OCI-M1 (cell line): Measurements from ENCODE around the gene ROR1.
"Not testable (repeated sequence)": the region's sequence is repeated elsewhere in the genome, so short reads cannot be mapped to it uniquely, and the experiment has no call there.

Experiments used
- DNase-seq: peaks from one replicate; lab custom pipeline; 2025; lab: John Stamatoyannopoulos, UW

ROR1 gene

GRCh38 chr1:63794354-63794753 is 20.5 kb downstream of the ROR1 start:
- no peak for DNase-seq

GRCh38 chr1:63794939-63795378 is 21.1 kb downstream of the ROR1 start:
- no peak for DNase-seq

- DNase-seq = no peak
These were observed 21.6 kb downstream of the ROR1 start for GRCh38 chr1:63795455-63795854.

- DNase-seq = no peak
These were observed 23.4 kb downstream of the ROR1 start for GRCh38 chr1:63797056-63797726.

- DNase-seq = no peak
These were observed 24.5 kb downstream of the ROR1 start for GRCh38 chr1:63798284-63798683.

GRCh38 chr1:63799307-63799706 is 25.5 kb downstream of the ROR1 start:
- DNase-seq = no peak

GRCh38 chr1:63799820-63800219 is 26.0 kb downstream of the ROR1 start:
- DNase-seq = no peak

GRCh38 chr1:63802109-63802508 is 28.3 kb downstream of the ROR1 start:
- no peak for DNase-seq

GRCh38 chr1:63804829-63805484 is 31.1 kb downstream of the ROR1 start:
- DNase-seq = no peak

GRCh38 chr1:63807046-63807445 is 33.2 kb downstream of the ROR1 start:
- no peak for DNase-seq

GRCh38 chr1:63810936-63811469 is 37.2 kb downstream of the ROR1 start:
- no peak for DNase-seq

GRCh38 chr1:63812071-63812700 is 38.4 kb downstream of the ROR1 start:
- no peak for DNase-seq

- DNase-seq = no peak
These were observed 40.0 kb downstream of the ROR1 start for GRCh38 chr1:63813829-63814277.

GRCh38 chr1:63816217-63816815 is 42.5 kb downstream of the ROR1 start:
- not testable (repeated sequence) for DNase-seq

GRCh38 chr1:63817152-63817667 is 43.4 kb downstream of the ROR1 start:
- peak; percentile 7 for DNase-seq

- no peak for DNase-seq
These were observed 43.9 kb downstream of the ROR1 start for GRCh38 chr1:63817700-63818099.

- no peak for DNase-seq
These were observed 44.9 kb downstream of the ROR1 start for GRCh38 chr1:63818567-63819325.

- DNase-seq = no peak
These were observed 46.0 kb downstream of the ROR1 start for GRCh38 chr1:63819795-63820194.

GRCh38 chr1:63821091-63822005 is 47.5 kb downstream of the ROR1 start:
- DNase-seq = no peak

GRCh38 chr1:63822540-63822939 is 48.7 kb downstream of the ROR1 start:
- no peak for DNase-seq
